ENCODE measurements around the gene KLF16.

The KLF16 gene

DNA sequence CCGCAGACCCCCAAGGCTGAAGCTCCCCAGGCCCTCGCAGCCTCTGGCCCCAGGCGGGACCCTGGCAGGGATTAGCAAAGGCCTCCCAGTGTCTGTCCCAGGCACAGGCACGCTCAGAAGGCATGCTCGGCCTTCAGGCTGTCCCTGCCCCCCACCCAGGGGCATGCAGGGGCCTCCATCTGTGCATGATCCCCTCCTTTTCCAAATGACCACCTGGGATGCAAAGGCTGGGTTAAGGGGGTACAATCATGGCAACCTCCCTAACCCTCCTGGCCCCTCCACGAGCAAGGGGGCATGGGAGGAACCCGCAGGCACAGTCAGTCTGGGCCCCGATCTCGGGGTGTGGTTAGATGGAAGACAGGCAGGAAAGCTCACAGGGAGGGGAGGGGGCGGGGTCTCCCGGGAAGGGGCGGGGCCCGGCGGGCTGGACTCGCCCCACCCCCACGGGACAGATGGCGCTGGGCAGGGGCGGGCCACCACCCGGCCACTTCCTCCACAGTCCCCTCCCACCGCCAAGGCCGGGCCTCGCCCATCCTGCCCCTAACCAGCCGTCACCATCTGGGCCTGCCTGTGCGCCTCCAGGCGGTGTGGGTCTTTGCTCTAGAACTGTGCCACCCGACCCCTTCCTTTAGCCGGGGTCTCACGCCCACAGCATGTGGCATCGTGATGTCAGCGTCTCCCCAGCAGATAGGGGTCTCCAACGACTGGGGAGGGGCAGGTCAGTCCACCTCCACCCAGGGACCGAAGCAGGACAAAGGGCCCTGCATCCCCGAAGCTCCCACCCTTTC is 8.1 kb downstream of the KLF16 start (continued):
- no peak for TF ChIP-seq CSRNP3 (CRISPR knock-in tag; IDR thresholded peaks at IDR 0.05)
- TF ChIP-seq BACH2 (CRISPR knock-in tag; IDR thresholded peaks at IDR 0.05; ENCODE audit: borderline replicate concordance): no peak

- TF ChIP-seq CSDC2 (CRISPR knock-in tag; IDR thresholded peaks at IDR 0.05): no peak
- TF ChIP-seq GLIS3 (CRISPR knock-in tag; IDR thresholded peaks at IDR 0.05): no peak
- TF ChIP-seq ZC3H10 (CRISPR knock-in tag; IDR thresholded peaks at IDR 0.05): no peak
- TF ChIP-seq PPARA (CRISPR knock-in tag; IDR thresholded peaks at IDR 0.05; ENCODE audit: borderline replicate concordance): no peak
- TF ChIP-seq BACH2 (CRISPR knock-in tag; IDR thresholded peaks at IDR 0.05; ENCODE audit: borderline replicate concordance): no peak
- no peak for TF ChIP-seq CREB5 (CRISPR knock-in tag; IDR thresholded peaks at IDR 0.05; ENCODE audit: low read depth)
- no peak for TF ChIP-seq ESRRG (CRISPR knock-in tag; IDR thresholded peaks at IDR 0.05)
- TF ChIP-seq OSR1 (CRISPR knock-in tag; IDR thresholded peaks at IDR 0.05): no peak
- TF ChIP-seq ZNF8 (CRISPR knock-in tag; IDR thresholded peaks at IDR 0.05): no peak
- TF ChIP-seq ZNF70 (CRISPR knock-in tag; IDR thresholded peaks at IDR 0.05): no peak
- TF ChIP-seq, protein P1, sequence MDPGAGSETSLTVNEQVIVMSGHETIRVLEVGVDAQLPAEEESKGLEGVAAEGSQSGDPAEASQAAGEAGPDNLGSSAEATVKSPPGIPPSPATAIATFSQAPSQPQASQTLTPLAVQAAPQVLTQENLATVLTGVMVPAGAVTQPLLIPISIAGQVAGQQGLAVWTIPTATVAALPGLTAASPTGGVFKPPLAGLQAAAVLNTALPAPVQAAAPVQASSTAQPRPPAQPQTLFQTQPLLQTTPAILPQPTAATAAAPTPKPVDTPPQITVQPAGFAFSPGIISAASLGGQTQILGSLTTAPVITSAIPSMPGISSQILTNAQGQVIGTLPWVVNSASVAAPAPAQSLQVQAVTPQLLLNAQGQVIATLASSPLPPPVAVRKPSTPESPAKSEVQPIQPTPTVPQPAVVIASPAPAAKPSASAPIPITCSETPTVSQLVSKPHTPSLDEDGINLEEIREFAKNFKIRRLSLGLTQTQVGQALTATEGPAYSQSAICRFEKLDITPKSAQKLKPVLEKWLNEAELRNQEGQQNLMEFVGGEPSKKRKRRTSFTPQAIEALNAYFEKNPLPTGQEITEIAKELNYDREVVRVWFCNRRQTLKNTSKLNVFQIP (CRISPR knock-in tag; IDR thresholded peaks at IDR 0.05; ENCODE audit: borderline replicate concordance, low read depth): no peak
- TF ChIP-seq ZFP30 (CRISPR knock-in tag; IDR thresholded peaks at IDR 0.05): no peak
- no peak for TF ChIP-seq TCF4 (CRISPR knock-in tag; IDR thresholded peaks at IDR 0.05; ENCODE audit: borderline replicate concordance)
- TF ChIP-seq ZNF565 (CRISPR knock-in tag; conservative IDR thresholded peaks at IDR 0.05; ENCODE audit: low read depth): no peak
- TF ChIP-seq CSRNP3 (CRISPR knock-in tag; IDR thresholded peaks at IDR 0.05): no peak
- no peak for TF ChIP-seq TOX (CRISPR knock-in tag; IDR thresholded peaks at IDR 0.05; ENCODE audit: borderline replicate concordance)
- TF ChIP-seq SNAI2 (CRISPR knock-in tag; IDR thresholded peaks at IDR 0.05): no peak
- TF ChIP-seq, protein P2, sequence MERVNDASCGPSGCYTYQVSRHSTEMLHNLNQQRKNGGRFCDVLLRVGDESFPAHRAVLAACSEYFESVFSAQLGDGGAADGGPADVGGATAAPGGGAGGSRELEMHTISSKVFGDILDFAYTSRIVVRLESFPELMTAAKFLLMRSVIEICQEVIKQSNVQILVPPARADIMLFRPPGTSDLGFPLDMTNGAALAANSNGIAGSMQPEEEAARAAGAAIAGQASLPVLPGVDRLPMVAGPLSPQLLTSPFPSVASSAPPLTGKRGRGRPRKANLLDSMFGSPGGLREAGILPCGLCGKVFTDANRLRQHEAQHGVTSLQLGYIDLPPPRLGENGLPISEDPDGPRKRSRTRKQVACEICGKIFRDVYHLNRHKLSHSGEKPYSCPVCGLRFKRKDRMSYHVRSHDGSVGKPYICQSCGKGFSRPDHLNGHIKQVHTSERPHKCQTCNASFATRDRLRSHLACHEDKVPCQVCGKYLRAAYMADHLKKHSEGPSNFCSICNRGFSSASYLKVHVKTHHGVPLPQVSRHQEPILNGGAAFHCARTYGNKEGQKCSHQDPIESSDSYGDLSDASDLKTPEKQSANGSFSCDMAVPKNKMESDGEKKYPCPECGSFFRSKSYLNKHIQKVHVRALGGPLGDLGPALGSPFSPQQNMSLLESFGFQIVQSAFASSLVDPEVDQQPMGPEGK (CRISPR knock-in tag; IDR thresholded peaks at IDR 0.05; ENCODE audit: borderline replicate concordance): no peak
- TF ChIP-seq ZFP3 (CRISPR knock-in tag; IDR thresholded peaks at IDR 0.05): no peak
- no peak for TF ChIP-seq ISL1 (CRISPR knock-in tag; IDR thresholded peaks at IDR 0.05)
- no peak for ATAC-seq
Observed at GRCh38 chr19:1854542-1855039, 8.8 kb downstream of the KLF16 start.

GRCh38 chr19:1854039-1854541 is 9.3 kb downstream of the KLF16 start:
- no peak for ATAC-seq

More at GRCh38 chr19:1854039-1854541, 9.3 kb downstream of the KLF16 start:
- TF ChIP-seq ZNF565 (CRISPR knock-in tag; conservative IDR thresholded peaks at IDR 0.05; ENCODE audit: low read depth) (no peak), ISL1 (CRISPR knock-in tag; IDR thresholded peaks at IDR 0.05) (no peak)
